Measurements from ENCODE around the gene SBNO2.

- no peak for TF ChIP-seq CTCF (IDR thresholded peaks at IDR 0.05)
- TF ChIP-seq POLR2A (IDR thresholded peaks at IDR 0.05) = no peak
These were observed 79.5 kb downstream of the SBNO2 start for GRCh38 chr19:1094655-1094977.

Data from Peyer's patch (tissue), 4 donors.